IMR-90 (cell line): ENCODE data around the gene BCAP31. TPM values are rescaled to one million over a fixed set of nuclear protein-coding genes. Genes with fewer than 3 reads are reported as not detected.

Source experiments
- ATAC-seq: fragments of 200-7000 bp; cut with Tn5 transposase; 2 replicates; pipeline ENCODE4 v1.9.1; 2020; ENCODE audit warnings: low read depth, mild to moderate bottlenecking, moderate library complexity
- BruUV-seq: library from RNA; stranded (reverse); fragments of 400-500 nt; replicated peaks from 2 replicates; lab custom pipeline; 2021; lab: Mats Ljungman, UMichigan
- CTCF ChIA-PET: fragments of 300-600 bp; formaldehyde crosslinking; extraction: SDS; loops from one replicate; lab custom pipeline; 2021; ENCODE audit warnings: antibody characterized with exemption; lab: Yijun Ruan, JAX
- POLR2A ChIA-PET: fragments of 300-600 bp; sonication (Branson Sonifier 250); formaldehyde crosslinking; loops from one replicate; lab custom pipeline; 2022; ENCODE audit warnings: antibody characterized with exemption; ENCODE audit not compliant: unreplicated experiment; lab: Charles Lee
- DNase-seq: peaks from one replicate; pipeline ENCODE4 v3.0.0; 2013
- H2AFZ ChIP-seq: replicated peaks from 2 replicates; pipeline ENCODE3; 2013; ENCODE audit warnings: low read length, mild to moderate bottlenecking; ENCODE audit not compliant: poor library complexity
- H2AK5ac ChIP-seq: 2 replicates; pipeline ENCODE4 v1.6.1; 2013; ENCODE audit warnings: low read depth, low read length, inconsistent platforms
- H2AK9ac ChIP-seq: replicated peaks from 2 replicates; pipeline ENCODE3; 2013; ENCODE audit warnings: mild to moderate bottlenecking, low read depth, low read length, moderate library complexity; ENCODE audit not compliant: poor library complexity
- H2BK120ac ChIP-seq: 2 replicates; pipeline ENCODE4 v1.6.1; 2013; ENCODE audit warnings: low read depth, low read length, inconsistent platforms
- H2BK15ac ChIP-seq: 3 replicates; pipeline ENCODE4 v1.6.1; 2013; ENCODE audit warnings: low read depth, low read length, inconsistent platforms
- H2BK20ac ChIP-seq: 2 replicates; pipeline ENCODE4 v1.6.1; 2013; ENCODE audit warnings: low read depth, mild to moderate bottlenecking, inconsistent platforms, low read length, moderate library complexity
- H2BK5ac ChIP-seq: 2 replicates; pipeline ENCODE4 v1.6.1; 2013; ENCODE audit warnings: mild to moderate bottlenecking, low read depth, low read length, inconsistent platforms; ENCODE audit not compliant: poor library complexity, severe bottlenecking
- H3K14ac ChIP-seq: replicated peaks from 2 replicates; pipeline ENCODE4 v1.6.1; 2013; ENCODE audit warnings: low read depth, low read length, inconsistent platforms
- H3K18ac ChIP-seq: 2 replicates; pipeline ENCODE4 v1.6.1; 2013; ENCODE audit warnings: low read depth, low read length, control low read depth
- H3K23ac ChIP-seq: 2 replicates; pipeline ENCODE4 v1.6.1; 2013; ENCODE audit warnings: low read depth, low read length, inconsistent platforms
- H3K27ac ChIP-seq: 2 replicates; pipeline ENCODE4 v1.5.1; 2013; ENCODE audit warnings: mild to moderate bottlenecking, control low read depth, low read length; ENCODE audit not compliant: insufficient read depth
- H3K27me3 ChIP-seq: 2 replicates; pipeline ENCODE4 v1.6.1; 2013; ENCODE audit warnings: low read length; ENCODE audit not compliant: control insufficient read depth, insufficient read depth
- H3K36me3 ChIP-seq: 2 replicates; pipeline ENCODE4 v1.6.1; 2013; ENCODE audit warnings: low read length, mixed read lengths; ENCODE audit not compliant: control insufficient read depth, insufficient read depth
- H3K4ac ChIP-seq: 2 replicates; pipeline ENCODE4 v1.6.1; 2013; ENCODE audit warnings: low read depth, low read length, inconsistent platforms
- H3K4me1 ChIP-seq: 2 replicates; pipeline ENCODE4 v1.6.1; 2013; ENCODE audit warnings: low read length, mixed read lengths; ENCODE audit not compliant: control insufficient read depth, insufficient read depth
- H3K4me2 ChIP-seq: 2 replicates; pipeline ENCODE4 v1.6.1; 2013; ENCODE audit warnings: low read depth, mild to moderate bottlenecking, control low read depth, low read length, moderate library complexity
- H3K4me3 ChIP-seq: 2 replicates; pipeline ENCODE4 v1.5.1; 2013; ENCODE audit warnings: low read depth, mild to moderate bottlenecking, control low read depth, low read length, moderate library complexity; ENCODE audit not compliant: insufficient read depth
- H3K56ac ChIP-seq: 2 replicates; pipeline ENCODE4 v1.6.1; 2013; ENCODE audit warnings: low read length, inconsistent platforms; ENCODE audit not compliant: insufficient read depth; ENCODE audit errors: extremely low read depth
- H3K79me1 ChIP-seq, 2 experiments: 2 replicates each; pipeline ENCODE4 v1.6.1; 2013; ENCODE audit warnings: low read length in 2 of 2, inconsistent platforms in 1 of 2, low read depth in 1 of 2
- H3K9ac ChIP-seq: 2 replicates; pipeline ENCODE4 v1.6.1; 2013; ENCODE audit warnings: low read depth, low read length, control low read depth
- H3K9me1 ChIP-seq: 2 replicates; pipeline ENCODE4 v1.6.1; 2013; ENCODE audit warnings: low read length, inconsistent platforms; ENCODE audit not compliant: insufficient read depth
- H3K9me3 ChIP-seq: 2 replicates; pipeline ENCODE4 v1.6.1; 2013; ENCODE audit warnings: low read length; ENCODE audit not compliant: control insufficient read depth, insufficient read depth
- H4K20me1 ChIP-seq: 2 replicates; pipeline ENCODE4 v1.6.1; 2013; ENCODE audit warnings: low read length, inconsistent platforms; ENCODE audit not compliant: insufficient read depth
- H4K5ac ChIP-seq: 2 replicates; pipeline ENCODE4 v1.6.1; 2013; ENCODE audit warnings: mild to moderate bottlenecking, low read depth, low read length, control low read depth
- H4K8ac ChIP-seq, 2 experiments: 2 replicates each; pipeline ENCODE4 v1.6.1; 2013; ENCODE audit warnings: low read depth in 2 of 2, low read length in 2 of 2, control low read depth in 1 of 2, inconsistent platforms in 1 of 2
- H4K91ac ChIP-seq: 2 replicates; pipeline ENCODE4 v1.6.1; 2013; ENCODE audit warnings: low read depth, low read length, inconsistent platforms; ENCODE audit not compliant: insufficient read depth
- BHLHE40 ChIP-seq: fragments of 150-350 bp; IDR thresholded peaks from 2 replicates; pipeline ENCODE4 v1.6.1; 2016; ENCODE audit warnings: mild to moderate bottlenecking, low read depth, low read length
- CEBPB ChIP-seq: IDR thresholded peaks from 2 replicates; pipeline ENCODE4 v1.6.1; 2012; ENCODE audit warnings: low read depth, low read length, improper control_type of control experiment
- CHD1 ChIP-seq: IDR thresholded peaks from 2 replicates; pipeline ENCODE4 v1.6.1; 2012; ENCODE audit warnings: low read depth, low read length, improper control_type of control experiment
- CTCF ChIP-seq: conservative IDR thresholded peaks from 2 replicates; pipeline ENCODE4 v1.5.1; 2012; ENCODE audit warnings: mild to moderate bottlenecking, low read depth, low read length, improper control_type of control experiment
- ELK1 ChIP-seq: fragments of 150-350 bp; IDR thresholded peaks from 2 replicates; pipeline ENCODE4 v1.6.1; 2016; ENCODE audit warnings: low read depth, mild to moderate bottlenecking, low read length, moderate library complexity, borderline replicate concordance
- FOS ChIP-seq: fragments of 150-350 bp; IDR thresholded peaks from 2 replicates; pipeline ENCODE4 v1.6.1; 2016; ENCODE audit warnings: low read depth, low read length
- MAFK ChIP-seq: IDR thresholded peaks from 2 replicates; pipeline ENCODE4 v1.6.1; 2012; ENCODE audit warnings: low read depth, low read length, improper control_type of control experiment
- MAZ ChIP-seq: IDR thresholded peaks from 2 replicates; pipeline ENCODE4 v1.6.1; 2012; ENCODE audit warnings: low read depth, mild to moderate bottlenecking, low read length, improper control_type of control experiment, moderate library complexity, borderline replicate concordance
- RAD21 ChIP-seq: IDR thresholded peaks from 2 replicates; pipeline ENCODE4 v1.6.1; 2012; ENCODE audit warnings: low read length, improper control_type of control experiment
- RFX5 ChIP-seq: IDR thresholded peaks from 2 replicates; pipeline ENCODE4 v1.8.0; 2012; ENCODE audit warnings: low read depth, mild to moderate bottlenecking, low read length, moderate library complexity
- SMC3 ChIP-seq: fragments of 150-350 bp; IDR thresholded peaks from 2 replicates; pipeline ENCODE4 v1.6.1; 2016; ENCODE audit warnings: low read depth, mild to moderate bottlenecking, antibody characterized with exemption, low read length, moderate library complexity
- WGBS, 2 experiments: methylation state at CpG; one replicate each; pipeline versions ENCODE4 v1.1.5 to v1.1.7; 2013; ENCODE audit warnings: missing lambda C conversion rate in 2 of 2; ENCODE audit not compliant: insufficient read length in 1 of 2; ENCODE audit errors: extremely low coverage in 2 of 2; 5-methylcytosine and 5-hydroxymethylcytosine counted together
- dilution Hi-C: fragments of 300-500 bp; cut with HindIII; formaldehyde crosslinking; loops from one replicate; pipeline ENCODE4 v1.14.3; 2018; ENCODE audit warnings: low sequenced_read_pairs; ENCODE audit not compliant: unreplicated experiment
- in situ Hi-C: fragments of 300-500 bp; cut with MboI; formaldehyde crosslinking; loops from 3 replicates; pipeline ENCODE4 v1.14.3; 2019; ENCODE audit warnings: low sequenced_read_pairs, inconsistent platforms, mixed read lengths
- intact Hi-C: fragments of 100-400 bp; cut with micrococcal nuclease; formaldehyde crosslinking; loops from 2 replicates; pipeline ENCODE4 v1.10.0; 2022
- polyA plus RNA-seq, 3 experiments: library from polyadenylated mRNA; depleted of rRNA; stranded (reverse); fragments of >200 nt; gene quantifications; 2 replicates each; pipeline ENCODE4 v1.2.3, GENCODE V29; 2012; ENCODE audit warnings: low replicate concordance in 1 of 3
- total RNA-seq: library from RNA; depleted of rRNA; stranded (reverse); fragments of >200 nt; gene quantifications from 2 replicates; pipeline ENCODE4 v1.2.3, GENCODE V29; 2012

Gene BCAP31
- total and polyA plus RNA-seq, 2 of the 4 experiments (the other 2 are of a cell fraction): 125 to 244 TPM

- H4K5ac ChIP-seq: no peak overlapping the region
- ATAC-seq (no peak), DNase-seq (no peak)
- H3K14ac ChIP-seq: no peak overlapping the region
- TF ChIP-seq RFX5 (no peak), CTCF (no peak), RAD21 (no peak), CHD1 (no peak), BHLHE40 (no peak), FOS (no peak), CEBPB (no peak), MAZ (no peak), SMC3 (no peak), MAFK (no peak), ELK1 (no peak)
- no peak overlapping the region for H2BK15ac ChIP-seq
- no peak overlapping the region for H3K18ac ChIP-seq
- dilution Hi-C loops: no loop called here
- no peak overlapping the region for H4K91ac ChIP-seq
- CTCF ChIA-PET: interaction anchor here (1.4 kb wide), 1 partner anchor 8 kb away, joined by 3 read pairs; no protein-coding TSS in a partner anchor
- no peak overlapping the region for H3K4me2 ChIP-seq
- H4K8ac ChIP-seq: no peak overlapping the region
- H2BK120ac ChIP-seq: no peak overlapping the region
- H3K79me1 ChIP-seq: no peaks in the 10 kb centered on the region
- no peak overlapping the region for H3K56ac ChIP-seq
- no peaks in the 10 kb centered on the region for H4K20me1 ChIP-seq
- no peaks in the 10 kb centered on the region for H3K9me1 ChIP-seq
- no peak overlapping the region for H3K4me3 ChIP-seq
- H2AK9ac ChIP-seq: no peak overlapping the region
- H3K4ac ChIP-seq: no peak overlapping the region
- H2AFZ ChIP-seq: no peak overlapping the region
- no peak overlapping the region for H3K27ac ChIP-seq
- H2BK20ac ChIP-seq: no peak overlapping the region
- POLR2A ChIA-PET: no interaction called here
- BruUV-seq: no TSS peak
- no peaks in the 10 kb centered on the region for H3K27me3 ChIP-seq
- no peak overlapping the region for H3K9ac ChIP-seq
- in situ Hi-C loops: no loop called here
- H3K4me1 ChIP-seq: peaks cover 2% of the 10 kb centered on the region; the same call in 1 of the 2 replicates
- no peaks in the 10 kb centered on the region for H3K9me3 ChIP-seq
- intact Hi-C loops: no loop called here
- no peak overlapping the region for H3K23ac ChIP-seq
- H3K36me3 ChIP-seq: peaks cover 17% of the 10 kb centered on the region
- H2AK5ac ChIP-seq: no peak overlapping the region
- H2BK5ac ChIP-seq: no peak overlapping the region
- WGBS, 2 experiments: 35% methylated on average over 2 of the region's 6 CpGs; no CpG with 5 or more reads in 1 of the 2 experiments
Observed at GRCh38 chrX:153700967-153701366, 23.2 kb downstream of the BCAP31 start.
